GM10248 (cell line): Measurements from ENCODE around the gene FTSJ1.
A peak's percentile ranks its signal among the peaks of the same experiment; 100 is the strongest.

ENCODE experiments used
- CTCF ChIA-PET: fragments of 300-600 bp; sonication (Branson Sonifier 250); formaldehyde crosslinking; extraction: SDS; loops from one replicate; lab custom pipeline; 2021; ENCODE audit warnings: antibody characterized with exemption; lab: Yijun Ruan, JAX
- POLR2A ChIA-PET: fragments of 350-650 bp; sonication (Branson Sonifier 250); formaldehyde crosslinking; extraction: SDS; loops from one replicate; lab custom pipeline; 2020; ENCODE audit warnings: antibody characterized with exemption; lab: Yijun Ruan, JAX
- DNase-seq: peaks from one replicate; pipeline ENCODE4 v3.0.0; 2012; ENCODE audit errors: extremely low spot score
- CTCF ChIP-seq: IDR thresholded peaks from 2 replicates; pipeline ENCODE4 v1.5.1; 2012; ENCODE audit warnings: mild to moderate bottlenecking, low read depth; ENCODE audit errors: extremely low read depth, missing control alignments, control extremely low read depth

FTSJ1 gene

GRCh38 chrX:48466696-48467095, 9.3 kb upstream of the FTSJ1 start:
- no peak for DNase-seq
- CTCF ChIA-PET: interaction anchor here (0.8 to 1.8 kb wide), 5 partner anchors 9 to 73 kb away, joined by 3 to 6 read pairs (median 3); partner anchors contain the start of genes FTSJ1 and TBC1D25
- TF ChIP-seq CTCF: no peak
- POLR2A ChIA-PET: interaction anchor here (0.6 kb wide), 1 partner anchor 310 kb away, joined by 4 read pairs; no protein-coding TSS in a partner anchor

DNA sequence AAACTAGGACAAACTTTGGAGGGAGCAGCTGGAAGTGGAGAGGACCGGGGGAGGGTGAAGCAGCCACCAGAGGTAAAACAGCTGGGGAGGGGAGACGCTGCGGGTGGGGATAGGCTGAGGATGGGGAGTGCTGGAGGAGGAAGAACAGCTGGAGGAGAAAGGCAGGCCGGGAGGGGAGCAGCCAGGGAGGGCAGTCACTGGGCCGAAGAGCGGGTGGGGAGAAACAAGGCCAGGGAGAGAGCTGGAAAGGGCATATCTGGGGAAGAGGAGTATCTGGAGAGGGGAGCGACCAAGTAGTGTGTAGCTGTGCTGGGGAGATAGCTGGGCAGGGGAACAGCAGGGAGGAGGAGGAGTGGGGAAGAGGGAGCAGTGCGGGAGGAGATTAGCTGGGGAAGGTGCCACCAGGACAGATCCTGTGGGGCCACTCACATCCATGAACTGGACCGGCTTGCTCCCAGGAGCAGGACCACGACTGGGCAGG, 8.7 kb upstream of the FTSJ1 start:
- ChIA-PET CTCF (interaction anchor here (1.1 to 1.8 kb wide), 4 partner anchors 26 to 384 kb away, joined by 3 to 6 read pairs (median 4); partner anchors contain the start of gene TBC1D25), POLR2A (interaction anchor here (0.6 kb wide), 1 partner anchor 310 kb away, joined by 4 read pairs; no protein-coding TSS in a partner anchor)
- no peak for TF ChIP-seq CTCF
- DNase-seq: no peak

- ChIA-PET CTCF (interaction anchor here (0.7 to 1.8 kb wide), 5 partner anchors 13 to 385 kb away, joined by 3 to 5 read pairs (median 3); partner anchors contain the start of gene RBM3), POLR2A (no interaction called here)
- DNase-seq: peak; percentile 52
- TF ChIP-seq CTCF: no peak
Measured at GRCh38 chrX:48468247-48468671, 7.7 kb upstream of the FTSJ1 start.

DNA sequence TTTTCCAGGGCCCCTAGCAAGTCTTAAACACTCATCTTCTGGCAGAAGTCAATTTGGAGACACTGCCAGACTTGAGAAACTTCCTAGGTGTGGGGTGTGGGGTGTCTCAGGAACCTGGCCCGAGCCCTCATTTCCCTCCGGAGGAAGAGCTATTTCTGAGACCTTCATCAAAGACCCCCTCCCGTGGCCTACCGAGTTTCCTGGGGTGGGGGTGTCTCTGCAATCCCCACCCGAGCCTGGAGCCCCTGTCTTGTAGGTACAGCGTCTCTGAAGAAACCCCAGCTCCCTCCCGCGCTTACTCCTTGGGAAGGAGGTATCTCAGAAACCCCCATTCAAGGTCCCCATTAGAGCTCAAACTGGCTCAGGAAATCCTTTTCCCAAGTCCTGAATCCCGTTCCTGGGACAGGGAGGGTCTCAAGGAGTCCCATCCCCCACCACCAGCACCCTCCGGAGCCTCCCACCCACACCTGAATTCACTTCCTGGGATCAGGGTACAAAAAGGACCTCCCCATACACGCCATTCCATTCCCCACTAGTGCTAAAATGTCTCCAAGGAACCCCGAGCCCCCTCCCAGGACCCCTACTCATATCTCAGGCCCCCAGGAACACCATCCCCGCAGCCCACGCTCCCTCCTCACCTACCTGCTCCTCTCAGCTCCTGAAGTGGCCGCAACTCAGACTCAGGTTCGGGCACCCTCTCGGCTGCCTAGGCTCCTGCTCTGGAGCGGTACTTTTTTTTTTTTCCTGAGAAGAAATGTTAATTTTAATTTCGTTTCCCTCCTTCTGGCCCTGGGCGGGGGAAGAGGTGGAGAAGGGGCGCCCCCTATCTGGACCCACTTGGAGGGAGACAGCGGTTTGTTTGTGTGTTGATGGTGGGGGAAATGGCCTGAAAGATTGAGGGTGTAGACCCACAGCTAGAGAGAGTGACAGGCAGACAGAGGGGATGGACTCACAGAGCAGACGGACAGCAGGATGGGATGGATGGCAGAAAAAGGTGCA, 7.0 kb upstream of the FTSJ1 start:
- peak; percentile 52 for DNase-seq
- ChIA-PET POLR2A (no interaction called here), CTCF (interaction anchor here (0.7 to 1.8 kb wide), 5 partner anchors 14 to 386 kb away, joined by 3 to 5 read pairs (median 3); partner anchors contain the start of gene RBM3)
- TF ChIP-seq CTCF: peak; percentile 42

GRCh38 chrX:48470110-48470832, 5.7 kb upstream of the FTSJ1 start, which contains the start of gene SLC38A5:
Gene SLC38A5, minus strand, starts transcription at chrX:48470260. Its CDS starts 2,336 bp downstream, at chrX:48467924.
- DNase-seq: no peak
- no peak for TF ChIP-seq CTCF
- CTCF ChIA-PET: interaction anchor here (1.3 kb wide), 1 partner anchor 24 kb away, joined by 4 read pairs; no protein-coding TSS in a partner anchor
- POLR2A ChIA-PET: no interaction called here

GRCh38 chrX:48470833-48471118, 5.2 kb upstream of the FTSJ1 start:
- TF ChIP-seq CTCF: no peak
- no peak for DNase-seq
- POLR2A ChIA-PET: no interaction called here
- CTCF ChIA-PET: interaction anchor here (1.3 kb wide), 1 partner anchor 23 kb away, joined by 4 read pairs; no protein-coding TSS in a partner anchor
